HFFc6 (cell line): ENCODE data around the gene PKD1L1. TPM values are rescaled to one million over a fixed set of nuclear protein-coding genes. Genes with fewer than 3 reads are reported as not detected.

Experiments
- DNase-seq: peaks from one replicate; pipeline ENCODE4 v3.0.0-alpha.2; 2018
- H3K27ac Mint-ChIP-seq: 2 replicates; pipeline ENCODE4 v1.8.0; 2020; ENCODE audit warnings: mild to moderate bottlenecking, mixed read lengths
- H3K27me3 Mint-ChIP-seq: 2 replicates; pipeline ENCODE4 v1.8.0; 2021; ENCODE audit warnings: mild to moderate bottlenecking, moderate library complexity, mixed read lengths; ENCODE audit not compliant: insufficient read depth
- H3K36me3 Mint-ChIP-seq: 2 replicates; pipeline ENCODE4 v1.8.0; 2021; ENCODE audit warnings: low read depth, mixed read lengths
- H3K4me1 Mint-ChIP-seq: 2 replicates; pipeline ENCODE4 v1.8.0; 2020; ENCODE audit warnings: low read depth, mixed read lengths
- H3K4me3 Mint-ChIP-seq: 2 replicates; pipeline ENCODE4 v1.8.0; 2020; ENCODE audit warnings: mild to moderate bottlenecking, moderate library complexity, mixed read lengths
- H3K9me3 Mint-ChIP-seq: 2 replicates; pipeline ENCODE4 v1.8.0; 2020; ENCODE audit warnings: mild to moderate bottlenecking, mixed read lengths
- total RNA-seq, 6 experiments: library from RNA; stranded (reverse); fragmentation: NEBNext Ultra II Directional; extraction: Animal tissue kit (Norgen Biotek cat#: 25700); gene quantifications; 2 replicates in 1 of 6; 3 replicates in 5 of 6; pipeline ENCODE4 v1.2.3, GENCODE V29; 2021
- TF ChIP-seq, protein P1 (sequence below): fragments of 200-600 bp; sonication (generic); IDR thresholded peaks from 2 replicates; pipeline ENCODE4 v1.5.0; 2021; ENCODE audit warnings: antibody characterized with exemption, mild to moderate bottlenecking

PKD1L1 gene
- total RNA-seq, 6 experiments from 2014 or later = 0.03 to 0.14 TPM; not detected in 4

DNA sequence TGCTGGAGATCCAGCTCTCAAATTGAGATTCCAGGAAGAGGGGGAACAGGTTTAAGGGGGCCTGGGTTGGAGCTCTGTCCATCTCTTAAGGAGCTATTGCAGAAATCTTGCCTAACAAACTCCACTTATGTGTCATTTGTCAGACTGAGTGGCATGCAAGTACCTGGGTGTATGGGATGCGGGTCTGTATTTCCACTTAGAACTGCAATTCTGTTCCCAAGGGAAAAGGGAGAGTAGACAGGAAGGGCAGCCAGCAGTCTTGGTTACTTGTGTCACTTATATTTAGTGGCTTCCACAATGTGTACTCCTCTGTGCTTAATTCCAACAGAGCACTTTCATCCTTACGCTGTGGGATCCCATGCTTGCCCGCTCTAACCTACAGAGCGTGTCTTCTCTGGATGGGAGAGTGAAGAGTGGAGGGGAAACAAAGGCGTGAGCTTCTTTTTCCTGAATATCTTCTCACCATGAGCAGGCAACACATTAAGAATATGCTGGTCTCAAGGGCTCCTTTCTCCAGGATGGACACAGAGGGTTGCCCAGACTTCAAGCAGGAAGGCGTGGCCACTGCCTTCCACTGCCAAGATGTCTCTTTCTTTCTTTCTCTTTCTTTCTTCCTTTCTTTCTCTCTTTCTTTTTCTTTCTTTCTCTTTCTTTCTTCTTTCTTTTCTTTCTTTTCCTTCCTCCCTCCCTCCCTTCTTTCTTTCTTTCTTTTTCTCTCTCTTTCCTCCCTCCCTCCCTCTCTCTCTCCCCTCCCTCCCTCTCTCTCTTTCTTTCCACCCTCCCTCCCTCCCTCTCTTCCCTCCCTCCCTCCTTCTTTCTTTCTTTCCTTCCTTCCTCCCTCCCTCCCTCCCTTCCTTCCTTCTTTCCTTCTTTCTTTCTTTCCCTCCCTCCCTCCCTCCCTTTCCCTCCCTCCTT lies 212.6 kb downstream of the PKD1L1 start:
- H3K27ac Mint-ChIP-seq = no peak overlapping the region

DNA sequence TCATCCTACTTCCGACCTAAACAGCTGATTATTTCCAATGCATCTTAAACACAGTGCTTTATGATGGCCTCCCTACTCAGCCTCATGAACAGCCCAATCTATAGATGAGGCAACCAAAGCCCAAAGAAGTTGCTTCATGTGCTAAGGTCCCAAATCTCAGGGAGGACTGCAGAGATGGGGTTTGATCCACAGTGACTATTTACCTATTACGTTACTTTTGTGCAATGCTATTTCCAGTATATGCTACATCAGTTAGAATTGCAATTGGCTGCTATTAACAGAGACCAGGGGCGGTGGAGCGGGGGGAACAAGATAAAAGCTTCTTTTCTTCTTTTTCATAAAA lies 213.3 kb downstream of the PKD1L1 start:
- H3K4me1 Mint-ChIP-seq = peaks cover 10% of the 10 kb centered on the region; the same call in 1 of the 2 replicates
- H3K36me3 Mint-ChIP-seq = no peaks in the 10 kb centered on the region
- no peaks in the 10 kb centered on the region for H3K9me3 Mint-ChIP-seq
- no peak overlapping the region for H3K27ac Mint-ChIP-seq
- DNase-seq = no peak
- TF ChIP-seq, protein P1, sequence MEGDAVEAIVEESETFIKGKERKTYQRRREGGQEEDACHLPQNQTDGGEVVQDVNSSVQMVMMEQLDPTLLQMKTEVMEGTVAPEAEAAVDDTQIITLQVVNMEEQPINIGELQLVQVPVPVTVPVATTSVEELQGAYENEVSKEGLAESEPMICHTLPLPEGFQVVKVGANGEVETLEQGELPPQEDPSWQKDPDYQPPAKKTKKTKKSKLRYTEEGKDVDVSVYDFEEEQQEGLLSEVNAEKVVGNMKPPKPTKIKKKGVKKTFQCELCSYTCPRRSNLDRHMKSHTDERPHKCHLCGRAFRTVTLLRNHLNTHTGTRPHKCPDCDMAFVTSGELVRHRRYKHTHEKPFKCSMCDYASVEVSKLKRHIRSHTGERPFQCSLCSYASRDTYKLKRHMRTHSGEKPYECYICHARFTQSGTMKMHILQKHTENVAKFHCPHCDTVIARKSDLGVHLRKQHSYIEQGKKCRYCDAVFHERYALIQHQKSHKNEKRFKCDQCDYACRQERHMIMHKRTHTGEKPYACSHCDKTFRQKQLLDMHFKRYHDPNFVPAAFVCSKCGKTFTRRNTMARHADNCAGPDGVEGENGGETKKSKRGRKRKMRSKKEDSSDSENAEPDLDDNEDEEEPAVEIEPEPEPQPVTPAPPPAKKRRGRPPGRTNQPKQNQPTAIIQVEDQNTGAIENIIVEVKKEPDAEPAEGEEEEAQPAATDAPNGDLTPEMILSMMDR = no peak
- H3K4me3 Mint-ChIP-seq = no peak overlapping the region
- H3K27me3 Mint-ChIP-seq = peaks cover 14% of the 10 kb centered on the region

More for the DNA sequence above, 212.6 kb downstream of the PKD1L1 start:
- peaks cover 14% of the 10 kb centered on the region for H3K27me3 Mint-ChIP-seq
- H3K4me1 Mint-ChIP-seq = peaks cover 10% of the 10 kb centered on the region; the same call in 1 of the 2 replicates
- TF ChIP-seq, protein P1 = no peak
- DNase-seq = no peak
- no peak overlapping the region for H3K4me3 Mint-ChIP-seq
- H3K36me3 Mint-ChIP-seq = no peaks in the 10 kb centered on the region
- no peaks in the 10 kb centered on the region for H3K9me3 Mint-ChIP-seq

DNA sequence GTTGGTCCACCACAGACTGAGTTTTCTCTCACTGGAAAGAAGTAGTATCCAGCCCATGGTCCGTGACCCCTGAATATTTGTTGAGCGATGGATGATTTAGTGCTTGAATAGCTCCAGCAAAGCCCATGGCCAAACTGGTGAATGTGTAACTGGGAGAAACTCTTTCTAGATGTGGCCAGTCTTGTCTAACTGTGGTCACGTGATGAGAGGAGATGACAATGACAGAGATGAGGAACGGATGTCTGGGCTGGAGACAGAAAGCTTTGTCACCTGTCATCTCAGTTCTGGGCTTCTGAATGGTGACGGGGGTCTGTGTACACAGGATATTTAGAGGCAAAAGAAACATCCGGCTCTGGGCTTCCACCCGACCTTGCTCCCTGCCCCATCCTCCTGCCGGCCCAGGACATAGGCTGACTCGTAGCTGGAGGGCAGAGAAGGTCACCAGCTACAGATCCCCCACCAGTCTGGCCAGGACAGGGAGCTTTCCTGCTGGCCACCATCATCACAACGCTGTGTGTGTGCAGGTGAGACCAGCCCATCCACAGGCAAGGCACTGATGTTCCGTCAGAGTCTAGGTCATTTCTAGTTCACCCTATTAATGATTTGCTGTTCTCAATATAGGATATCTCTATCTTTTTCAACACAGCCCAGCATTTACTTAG lies 213.8 kb downstream of the PKD1L1 start:
- H3K27ac Mint-ChIP-seq = no peak overlapping the region
- H3K36me3 Mint-ChIP-seq = no peaks in the 10 kb centered on the region
- TF ChIP-seq, protein P1 = no peak
- H3K27me3 Mint-ChIP-seq = peaks cover 14% of the 10 kb centered on the region
- H3K4me3 Mint-ChIP-seq = no peak overlapping the region
- DNase-seq = no peak
- peaks cover 10% of the 10 kb centered on the region; the same call in 1 of the 2 replicates for H3K4me1 Mint-ChIP-seq
- no peaks in the 10 kb centered on the region for H3K9me3 Mint-ChIP-seq

DNA sequence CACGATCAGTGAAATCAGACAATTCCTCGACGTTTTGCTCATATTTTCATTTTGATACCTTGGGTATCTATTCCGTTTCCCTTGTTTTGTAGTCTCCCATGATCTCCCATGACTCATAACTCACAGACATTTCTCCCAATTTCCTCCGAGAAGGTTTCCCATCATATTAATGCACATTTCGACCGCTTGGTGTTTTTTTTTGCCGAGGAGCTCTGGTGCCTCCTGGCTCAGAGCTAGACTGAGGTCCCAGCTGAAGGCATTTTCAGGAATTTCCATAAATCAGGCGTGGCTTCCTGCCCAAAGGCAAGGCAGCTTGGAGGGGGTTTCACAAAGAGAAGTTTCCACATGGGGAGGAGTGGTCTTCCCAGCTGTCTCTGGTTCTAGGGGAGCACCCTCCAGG lies 218.1 kb downstream of the PKD1L1 start:
- Mint-ChIP-seq H3K27ac (no peak overlapping the region), H3K36me3 (no peaks in the 10 kb centered on the region), H3K27me3 (peaks cover 12% of the 10 kb centered on the region), H3K9me3 (no peaks in the 10 kb centered on the region), H3K4me3 (no peak overlapping the region), H3K4me1 (peaks cover 15% of the 10 kb centered on the region)
- DNase-seq = no peak
- TF ChIP-seq, protein P1 = no peak

DNA sequence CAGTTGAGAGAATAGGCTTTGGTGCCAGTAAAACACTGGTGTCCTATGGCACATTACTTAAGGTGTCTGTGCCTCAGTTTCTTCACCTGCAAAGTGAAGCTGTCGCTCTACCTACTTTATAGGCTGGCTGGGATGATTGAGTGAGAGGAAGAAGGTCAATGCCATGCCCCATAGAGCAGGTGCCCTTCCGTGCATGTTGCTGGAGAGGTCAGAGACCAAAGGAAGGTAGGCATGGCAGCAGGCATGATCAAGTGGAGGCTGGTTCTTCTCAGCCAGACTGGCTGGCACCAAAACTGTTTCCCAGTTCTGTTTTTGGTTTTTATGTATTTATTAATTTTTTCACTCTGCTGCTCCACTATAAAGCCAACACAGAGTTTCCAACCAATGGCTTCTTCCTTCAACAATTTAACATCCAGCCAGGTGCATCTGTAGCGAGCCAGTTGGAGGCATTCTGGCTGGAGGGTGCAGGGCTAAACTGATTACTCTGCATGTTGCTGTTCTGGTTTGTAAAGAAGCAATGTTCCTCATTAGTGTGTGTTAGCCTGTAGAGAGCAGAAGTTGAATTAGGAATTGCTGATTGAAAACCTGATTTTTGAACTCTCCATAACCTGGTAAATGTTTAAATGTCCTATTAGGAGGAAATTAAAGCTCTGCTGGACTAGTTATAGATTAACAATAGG lies 222.1 kb downstream of the PKD1L1 start:
- DNase-seq = no peak
- Mint-ChIP-seq H3K4me3 (no peak overlapping the region), H3K9me3 (no peaks in the 10 kb centered on the region), H3K27me3 (peaks cover 3% of the 10 kb centered on the region; the same call in 1 of the 2 replicates), H3K27ac (no peak overlapping the region), H3K36me3 (no peaks in the 10 kb centered on the region), H3K4me1 (peaks cover 18% of the 10 kb centered on the region)
- TF ChIP-seq, protein P1 = no peak
